ENCODE data around the gene TAB3.
"Not testable (repeated sequence)": the region's sequence is repeated elsewhere in the genome, so short reads cannot be mapped to it uniquely, and the experiment has no call there.

TAB3 gene

GRCh38 chrX:30814978-30815377, 74.1 kb downstream of the TAB3 start:
- DNase-seq: no peak

GRCh38 chrX:30812326-30812725, 76.7 kb downstream of the TAB3 start:
- DNase-seq: no peak

GRCh38 chrX:30806187-30806728, 82.8 kb downstream of the TAB3 start:
- no peak for DNase-seq

GRCh38 chrX:30804462-30804861, 84.6 kb downstream of the TAB3 start:
- DNase-seq: no peak

- DNase-seq: no peak
Measured at GRCh38 chrX:30800901-30801300, 88.2 kb downstream of the TAB3 start.

GRCh38 chrX:30799327-30799726, 89.7 kb downstream of the TAB3 start:
- DNase-seq: no peak

- no peak for DNase-seq
Measured at GRCh38 chrX:30798810-30799209, 90.2 kb downstream of the TAB3 start.

GRCh38 chrX:30797301-30797700, 91.8 kb downstream of the TAB3 start:
- not testable (repeated sequence) for DNase-seq

- no peak for DNase-seq
Measured at GRCh38 chrX:30795981-30796958, 92.8 kb downstream of the TAB3 start.

- no peak for DNase-seq
Measured at GRCh38 chrX:30794497-30794896, 94.6 kb downstream of the TAB3 start.

- no peak for DNase-seq
Measured at GRCh38 chrX:30793767-30794103, 95.3 kb downstream of the TAB3 start.

GRCh38 chrX:30793075-30793766, 95.8 kb downstream of the TAB3 start:
- DNase-seq: no peak

GRCh38 chrX:30791296-30792278, 97.5 kb downstream of the TAB3 start:
- DNase-seq: no peak

GRCh38 chrX:30787012-30787411, 102.0 kb downstream of the TAB3 start:
- no peak for DNase-seq

- DNase-seq: no peak
Measured at GRCh38 chrX:30786374-30786773, 102.7 kb downstream of the TAB3 start.

GRCh38 chrX:30781711-30782444, 107.2 kb downstream of the TAB3 start:
- DNase-seq: no peak

- DNase-seq: no peak
Measured at GRCh38 chrX:30779453-30780030, 109.5 kb downstream of the TAB3 start.

GRCh38 chrX:30777575-30777974, 111.5 kb downstream of the TAB3 start:
- DNase-seq: no peak
